Endothelial cell of hepatic sinusoid (primary cell): ENCODE data around the gene ECD.
"Not testable (repeated sequence)": the region's sequence is repeated elsewhere in the genome, so short reads cannot be mapped to it uniquely, and the experiment has no call there.

Experiments
- in situ Hi-C: cut with HindIII; loops from 2 replicates; pipeline ENCODE4 v1.10.0; 2017; ENCODE audit warnings: low sequenced_read_pairs

The ECD gene

DNA sequence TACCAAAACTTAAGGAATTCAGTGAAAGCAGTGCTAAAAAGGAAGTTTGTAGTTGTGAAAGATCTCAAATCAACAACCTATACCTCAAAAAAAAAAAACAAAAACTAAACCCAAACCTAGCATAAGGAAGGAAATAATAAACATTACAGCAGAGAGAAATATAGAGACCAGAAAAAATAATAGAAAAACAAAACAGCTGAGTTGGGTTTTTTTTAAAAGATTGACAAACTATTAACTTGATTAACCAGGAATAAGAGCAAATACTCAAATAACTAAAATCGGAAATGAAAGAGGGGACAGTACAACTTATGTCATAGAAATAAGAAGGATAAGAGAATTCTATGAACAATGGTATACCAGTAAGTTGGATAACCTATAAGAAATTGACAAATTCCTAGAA, 6.7 kb downstream of the ECD start:
- in situ Hi-C loops = loop anchor here (5.0 kb wide), 1 partner anchor 54 kb away; no protein-coding TSS in a partner anchor

DNA sequence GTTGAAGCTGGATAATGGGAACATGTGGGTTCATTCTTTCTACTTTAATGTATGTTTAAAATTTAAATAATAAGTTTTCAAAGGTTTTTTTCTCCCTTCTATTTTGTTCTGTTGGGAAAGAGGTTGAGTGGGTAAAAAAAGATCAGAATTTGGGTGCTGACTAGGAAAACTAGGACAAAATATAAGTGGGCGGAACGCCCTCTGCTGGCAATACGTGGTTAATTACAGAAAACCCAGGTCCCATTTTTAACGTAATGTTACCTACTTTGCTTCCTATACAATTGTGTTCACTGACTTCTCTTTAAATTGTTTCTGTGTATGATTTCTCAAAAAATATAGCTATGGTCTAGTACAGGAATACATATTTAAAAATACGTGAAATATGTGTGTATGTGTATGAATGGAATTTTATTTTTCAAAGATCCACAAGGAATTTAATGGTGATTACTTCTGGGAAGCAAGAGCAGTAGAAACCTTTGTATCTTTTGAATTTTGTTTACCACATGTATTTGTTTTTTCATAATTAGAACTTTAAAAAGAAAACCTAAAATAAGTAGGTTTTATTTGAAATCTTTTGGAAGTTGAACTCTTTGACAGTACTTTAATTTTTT, 8.7 kb downstream of the ECD start:
- in situ Hi-C loops = no loop called here

DNA sequence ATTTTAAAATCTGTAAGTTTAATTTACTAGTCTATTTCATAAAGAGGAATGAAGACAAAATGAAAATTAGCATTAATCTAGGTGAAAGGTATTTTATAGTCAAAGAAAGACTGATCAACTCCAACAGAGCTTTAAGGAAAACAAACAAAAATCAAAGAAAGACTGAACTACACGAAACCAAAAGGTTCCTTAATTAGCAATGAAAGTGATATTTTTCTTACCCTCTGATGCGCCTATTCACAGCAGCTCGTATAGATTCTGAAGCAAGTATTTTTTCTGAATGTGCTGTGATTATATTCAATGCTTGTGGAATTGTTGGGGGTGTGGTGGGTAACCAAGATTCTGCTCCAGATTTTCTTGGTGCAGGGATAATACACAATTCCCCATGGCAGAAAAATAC, 11.8 kb downstream of the ECD start:
- in situ Hi-C loops = no loop called here

DNA sequence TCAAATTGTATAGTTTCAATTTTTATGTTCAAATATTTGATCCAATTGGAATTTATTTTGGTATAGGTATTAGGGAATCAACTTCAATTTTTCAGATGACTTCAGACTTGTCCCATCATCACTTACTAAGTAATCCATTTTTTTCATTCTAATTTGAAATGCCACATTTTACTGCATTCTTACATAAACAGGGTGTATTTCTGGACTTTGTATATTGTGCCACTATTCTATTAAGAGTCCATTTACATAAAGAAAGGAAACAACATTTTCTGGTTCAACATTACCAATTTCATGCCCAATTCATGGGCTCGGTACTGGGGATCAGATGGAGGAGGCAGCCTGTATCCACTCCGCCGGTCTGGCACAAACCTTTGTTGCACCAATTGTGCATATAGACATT, 15.8 kb downstream of the ECD start:
- in situ Hi-C loops = no loop called here

DNA sequence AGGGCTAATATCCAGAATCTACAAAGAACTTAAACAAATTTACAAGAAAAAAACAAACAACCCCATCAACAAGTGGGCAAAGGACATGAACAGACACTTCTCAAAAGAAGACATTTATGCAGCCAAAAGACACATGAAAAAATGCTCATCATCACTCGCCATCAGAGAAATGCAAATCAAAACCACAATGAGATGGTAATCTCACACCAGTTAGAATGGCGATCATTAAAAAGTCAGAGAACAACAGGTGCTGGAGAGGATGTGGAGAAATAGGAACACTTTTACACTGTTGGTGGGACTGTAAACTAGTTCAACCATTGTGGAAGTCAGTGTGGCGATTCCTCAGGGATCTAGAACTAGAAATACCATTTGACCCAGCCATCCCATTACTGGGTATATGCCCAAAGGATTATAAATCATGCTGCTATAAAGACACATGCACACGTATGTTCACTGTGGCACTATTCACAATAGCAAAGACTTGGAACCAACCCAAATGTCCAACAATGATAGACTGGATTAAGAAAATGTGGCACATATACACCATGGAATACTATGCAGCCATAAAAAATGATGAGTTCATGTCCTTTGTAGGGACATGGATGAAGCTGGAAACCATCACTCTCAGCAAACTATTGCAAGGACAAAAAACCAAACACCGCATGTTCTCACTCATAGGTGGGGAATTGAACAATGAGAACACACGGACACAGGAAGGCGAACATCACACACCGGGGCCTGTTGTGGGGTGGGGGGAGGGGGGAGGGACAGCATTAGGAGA, 17.0 kb downstream of the ECD start:
- in situ Hi-C loops = not testable (repeated sequence)

DNA sequence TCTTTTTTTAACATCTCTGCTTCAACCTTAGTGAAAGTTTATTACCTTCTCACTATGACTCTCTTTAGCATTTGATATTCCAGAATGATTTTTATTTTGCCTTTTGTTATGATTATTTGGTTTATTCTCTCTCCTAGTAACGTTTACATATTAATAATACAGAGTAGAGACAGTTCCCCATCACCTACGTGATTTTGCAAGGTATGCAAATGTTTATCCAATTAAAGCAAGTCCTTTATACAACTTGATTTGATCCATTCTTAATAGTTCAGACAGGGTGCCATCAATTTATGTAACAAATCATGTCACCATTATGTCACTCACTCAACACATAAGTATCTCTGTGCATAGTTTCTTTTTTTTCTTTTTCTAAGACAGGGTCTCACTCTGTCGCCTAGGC, 26.2 kb downstream of the ECD start:
- in situ Hi-C loops = no loop called here

DNA sequence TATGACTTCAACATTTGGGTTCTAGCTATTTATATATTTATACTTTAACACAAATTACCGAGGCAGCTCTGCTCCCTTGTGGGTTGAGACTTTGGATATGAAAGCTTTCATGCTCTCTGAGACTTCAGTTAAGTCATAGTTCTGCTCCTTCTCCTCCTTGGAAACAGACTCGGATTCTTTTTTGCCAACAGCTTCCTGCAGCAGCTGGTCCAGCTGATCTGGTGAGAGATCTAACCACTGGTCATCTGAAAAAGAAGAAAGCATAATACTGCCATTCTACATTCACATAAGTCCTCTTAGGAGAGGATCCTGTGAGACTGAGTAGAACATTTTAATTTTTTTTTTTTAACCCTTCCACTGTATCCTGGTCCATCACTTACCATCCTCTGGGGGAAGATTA, 28.6 kb downstream of the ECD start:
- in situ Hi-C loops = loop anchor here (5.0 kb wide), 1 partner anchor 42 kb away; the partner anchor contains the start of gene P4HA1

DNA sequence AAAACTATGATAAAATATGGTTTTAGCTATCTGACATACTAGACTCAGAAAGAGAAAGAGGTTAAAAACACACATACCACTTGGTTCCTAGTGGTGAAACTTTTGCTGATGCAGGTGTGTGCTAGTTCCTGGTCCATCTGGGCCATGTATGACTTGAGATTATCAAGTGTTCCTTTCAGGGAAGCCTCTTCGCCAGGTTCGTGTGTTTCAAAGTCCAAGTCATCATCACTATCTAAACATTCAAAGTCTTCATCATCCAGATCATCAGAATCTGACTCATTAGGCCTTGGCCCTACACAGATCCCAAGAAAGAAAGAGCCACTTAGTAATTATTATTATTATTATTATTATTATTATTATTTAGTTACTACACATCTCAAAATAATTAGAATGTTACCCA, 31.2 kb downstream of the ECD start:
- in situ Hi-C loops = loop anchor here (5.0 kb wide), 1 partner anchor 39 kb away; the partner anchor contains the start of gene P4HA1

DNA sequence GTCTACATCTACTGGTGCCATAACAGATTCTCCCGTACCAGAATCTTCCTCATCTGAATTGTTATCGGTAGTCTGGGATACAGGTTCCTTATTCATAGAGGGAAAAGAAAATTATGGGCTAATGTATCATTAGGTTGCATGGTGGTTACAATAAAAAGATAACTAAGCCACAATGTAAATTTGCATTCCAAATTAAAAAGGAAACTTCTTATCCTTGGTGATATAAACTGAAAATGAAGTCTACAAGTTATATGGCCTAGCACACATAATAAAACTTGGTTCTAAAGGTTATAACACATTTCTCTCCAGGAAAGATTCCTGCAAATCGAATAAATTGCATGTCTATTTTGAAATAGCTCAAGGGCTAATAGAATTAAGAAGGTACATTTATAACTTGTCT, 33.1 kb downstream of the ECD start:
- in situ Hi-C loops = loop anchor here (5.0 kb wide), 1 partner anchor 37 kb away; the partner anchor contains the start of gene P4HA1

DNA sequence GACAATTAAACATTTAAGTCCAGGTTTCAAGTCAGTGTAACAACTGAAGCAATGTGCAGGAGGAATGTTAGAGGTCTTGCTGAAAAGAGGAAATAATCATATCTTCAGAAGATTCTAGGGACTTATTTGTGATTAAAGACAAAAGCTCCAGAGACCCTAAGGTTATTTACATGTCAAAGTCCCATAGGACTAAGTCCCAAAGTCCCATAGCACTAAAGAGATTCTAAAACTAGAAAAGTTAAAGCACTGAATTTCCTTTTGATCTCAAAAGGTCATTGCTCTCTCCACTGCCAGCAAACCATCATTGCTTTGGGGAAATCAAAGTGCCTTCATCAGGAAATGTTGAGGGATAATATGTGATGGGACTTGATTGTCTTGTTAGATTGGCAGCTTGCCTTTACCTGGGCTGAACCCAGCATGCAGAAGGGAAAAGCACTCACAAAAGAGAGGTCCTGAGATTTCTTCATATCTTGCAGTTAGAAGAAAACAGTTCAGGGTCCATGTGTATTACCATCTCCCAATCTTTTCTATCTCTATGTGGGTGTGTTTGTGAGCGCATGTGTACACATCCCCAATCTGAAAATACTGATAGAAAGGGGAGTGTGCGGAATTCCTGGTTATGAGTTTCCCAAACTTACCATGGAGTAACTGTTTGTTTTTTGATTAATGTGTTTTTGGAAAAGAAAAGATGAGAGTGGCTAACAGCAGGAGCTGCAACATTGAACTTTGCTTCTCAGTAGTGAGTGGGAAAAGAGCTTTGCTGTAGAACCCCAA, 35.7 kb downstream of the ECD start:
- in situ Hi-C loops = no loop called here

DNA sequence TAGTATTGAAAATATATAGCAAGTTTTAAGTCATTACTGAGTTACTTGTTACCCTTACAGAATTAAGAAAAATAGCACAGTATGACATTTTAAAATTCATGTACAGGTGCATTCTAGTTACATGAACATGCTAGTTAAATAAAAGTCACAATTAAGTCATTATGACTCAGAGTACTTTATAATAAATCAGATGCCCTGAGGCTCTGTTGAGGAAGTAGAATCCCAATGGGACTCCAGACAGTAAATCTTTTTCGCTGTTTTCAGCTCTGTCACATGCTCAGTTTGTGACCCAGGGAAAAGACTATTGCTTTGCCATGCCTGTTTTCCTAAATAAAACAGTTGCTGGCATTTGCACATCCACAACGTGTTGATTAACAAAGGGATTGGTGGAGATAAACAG, 36.5 kb downstream of the ECD start:
- in situ Hi-C loops = no loop called here

DNA sequence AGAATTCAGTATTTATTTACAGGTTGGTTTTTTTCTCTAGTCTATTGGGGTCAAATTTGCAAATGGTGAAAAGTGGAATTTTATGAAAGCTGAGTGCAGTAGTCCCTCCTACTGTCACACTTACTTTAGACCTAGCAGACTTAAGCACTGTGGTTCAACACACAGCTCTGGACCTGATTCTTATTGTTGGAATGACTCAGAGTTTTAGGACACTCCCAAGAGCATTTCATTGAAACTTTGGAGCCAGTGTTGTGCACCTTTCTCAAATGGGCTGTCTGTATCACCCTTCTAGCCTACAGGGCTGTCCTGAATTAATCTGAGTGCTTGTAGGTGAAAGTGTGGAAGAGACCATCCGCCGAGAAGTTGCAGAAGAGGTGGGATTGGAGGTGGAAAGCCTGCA, 41.5 kb downstream of the ECD start:
- in situ Hi-C loops = no loop called here

DNA sequence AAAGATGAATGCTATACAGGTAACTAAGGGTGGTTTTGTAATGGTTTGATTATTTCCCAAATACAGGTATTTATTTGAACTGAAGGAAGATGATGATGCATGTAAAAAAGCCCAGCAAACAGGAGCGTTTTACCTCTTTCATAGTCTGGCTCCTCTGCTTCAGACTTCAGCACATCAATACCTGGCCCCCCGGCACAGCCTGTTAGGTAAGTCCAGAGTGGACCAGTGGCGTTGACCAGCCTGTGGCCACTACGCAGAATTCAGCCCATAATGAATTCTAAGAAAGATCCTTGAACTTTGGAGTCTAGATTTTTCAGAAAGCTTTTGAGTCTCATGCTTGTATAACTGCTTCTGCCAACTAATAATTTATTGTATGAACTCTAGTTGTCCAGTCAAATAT, 47.9 kb downstream of the ECD start:
- in situ Hi-C loops = no loop called here

DNA sequence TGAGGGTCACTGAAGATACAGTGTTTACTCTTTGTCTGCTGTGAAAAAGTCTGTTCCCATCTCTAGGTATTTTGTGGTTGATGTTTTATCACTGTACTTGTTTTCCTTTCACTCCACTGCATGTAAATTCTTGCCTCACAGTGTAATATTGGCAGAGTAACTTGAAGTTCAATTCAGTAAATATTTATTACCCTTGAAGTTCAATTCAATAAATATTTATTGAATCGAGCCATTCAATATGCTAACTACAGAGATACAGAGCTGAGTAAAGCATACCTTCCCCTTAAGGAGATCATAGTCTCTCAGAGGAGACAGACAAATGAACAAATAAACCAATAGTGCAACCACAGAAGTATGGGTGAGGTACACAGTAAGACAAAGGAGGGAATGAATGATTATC, 48.4 kb downstream of the ECD start:
- in situ Hi-C loops = no loop called here

DNA sequence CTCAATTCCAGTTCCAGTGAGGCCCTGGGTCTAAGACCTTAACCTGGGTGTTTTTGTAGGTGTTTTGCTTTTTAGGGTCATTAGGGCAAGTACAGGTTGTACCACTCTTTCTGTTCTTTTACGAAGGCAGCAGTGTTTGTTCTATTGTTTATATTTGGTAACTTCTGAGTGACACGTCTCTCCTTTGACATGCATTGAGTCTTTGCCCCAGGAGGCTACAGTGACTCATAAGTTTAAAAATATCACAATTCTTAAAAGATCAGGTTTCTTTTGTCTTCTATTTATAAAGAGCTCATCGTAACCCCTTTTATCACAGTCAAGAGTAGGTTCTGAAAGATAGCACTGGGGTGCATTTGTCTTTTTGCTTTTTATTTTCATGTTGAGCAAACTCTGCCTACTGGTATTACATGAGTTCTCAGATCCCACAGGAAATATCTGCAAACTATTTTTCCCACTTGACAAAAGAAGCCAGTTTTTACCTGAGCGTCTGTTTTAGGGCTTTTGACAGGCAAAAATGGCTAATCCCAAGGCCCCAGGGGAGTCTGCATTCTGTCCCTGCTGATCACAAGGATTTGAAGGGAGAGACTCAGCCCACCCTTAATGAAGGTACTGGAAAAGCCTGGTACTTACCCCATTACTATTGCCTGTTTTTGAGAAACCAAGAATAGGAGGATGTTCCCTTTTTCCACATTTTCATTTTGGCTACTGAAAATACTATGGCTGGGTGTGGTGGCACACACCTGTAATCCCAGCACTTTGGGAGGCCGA, 49.6 kb downstream of the ECD start:
- in situ Hi-C loops = no loop called here

DNA sequence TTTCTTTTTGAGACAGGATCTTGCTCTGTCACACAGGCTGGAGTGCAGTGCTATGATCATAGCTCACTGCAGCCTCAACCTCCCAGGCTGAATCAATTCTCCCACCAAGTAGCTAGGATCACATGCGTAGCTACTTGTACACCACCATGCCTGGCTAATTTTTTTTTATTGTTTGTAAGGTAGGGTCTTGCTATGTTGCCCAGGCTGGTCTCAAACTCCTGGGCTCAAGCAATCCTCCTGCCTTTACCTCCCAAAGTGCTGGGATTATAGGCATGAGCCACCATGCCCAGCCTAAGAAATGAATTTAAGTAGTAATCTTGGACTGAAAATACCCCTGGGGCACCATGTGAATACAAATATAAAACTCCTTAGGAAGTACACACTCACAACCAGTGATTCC, 51.8 kb downstream of the ECD start:
- in situ Hi-C loops = no loop called here

DNA sequence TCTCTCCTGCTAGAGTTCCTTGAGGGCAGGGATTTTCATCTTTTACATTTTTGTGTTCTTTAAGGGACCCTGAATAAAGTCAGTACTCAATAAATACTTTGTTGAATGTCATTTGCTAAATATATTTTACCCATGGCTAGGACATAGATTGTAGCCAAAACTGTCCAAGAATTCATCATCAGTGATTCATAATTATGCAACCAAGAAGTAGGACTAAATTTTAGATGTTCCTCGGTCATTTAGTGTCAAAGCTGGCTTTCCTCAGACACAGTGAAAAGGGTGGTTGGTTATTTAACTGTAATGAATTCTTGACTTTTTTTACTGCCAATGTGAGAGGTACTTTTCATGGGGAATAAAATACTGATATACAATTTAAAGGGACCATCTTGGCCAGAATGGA, 54.3 kb downstream of the ECD start:
- in situ Hi-C loops = no loop called here

DNA sequence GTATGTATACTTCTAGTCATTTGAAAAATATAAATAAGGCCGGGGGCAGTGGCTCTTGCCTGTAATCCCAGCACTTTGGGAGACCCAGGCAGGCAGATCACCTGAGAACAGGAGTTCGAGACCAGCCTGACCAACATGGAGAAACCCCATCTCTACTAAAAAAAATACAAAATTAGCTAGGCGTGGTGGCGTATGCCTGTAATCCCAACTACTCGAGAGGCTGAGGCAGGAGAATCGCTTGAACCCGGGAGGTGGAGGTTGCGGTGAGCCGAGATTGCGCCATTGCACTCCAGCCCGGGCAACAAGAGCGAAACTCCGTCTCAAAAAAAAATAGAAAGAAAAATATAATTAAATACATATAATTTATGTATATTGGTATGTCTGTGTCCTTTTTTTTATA, 55.8 kb downstream of the ECD start:
- in situ Hi-C loops = not testable (repeated sequence)

DNA sequence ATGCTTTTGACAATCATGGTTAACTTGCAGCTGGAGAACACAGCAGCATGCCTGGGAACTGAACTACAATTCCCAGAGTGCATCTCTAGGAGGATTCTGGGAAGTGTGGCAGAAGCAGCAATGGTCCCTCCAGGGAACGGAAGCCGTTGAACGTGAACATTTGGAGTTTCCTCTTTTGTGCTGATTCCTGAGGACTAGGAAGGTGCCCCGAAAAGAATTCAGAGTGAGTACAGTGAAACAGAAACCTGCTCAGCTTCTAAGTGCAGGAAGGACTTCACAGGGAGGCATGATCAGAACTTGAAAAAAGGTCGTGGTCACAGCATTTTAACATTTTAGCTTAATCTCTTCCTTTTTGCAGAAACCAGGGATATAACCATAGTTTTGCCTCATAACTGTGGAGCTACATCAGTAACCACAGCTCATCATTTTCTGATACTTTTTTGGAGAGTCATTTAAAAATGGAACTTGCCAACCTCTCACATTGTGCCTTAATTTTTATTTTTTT, 57.4 kb downstream of the ECD start, which contains the start of gene NUDT13:
Gene NUDT13 (plus strand): TSS at position 111 of the 505 bp plus-strand sequence. CDS start 3,911 bp downstream, outside the sequence.
- in situ Hi-C loops = no loop called here

DNA sequence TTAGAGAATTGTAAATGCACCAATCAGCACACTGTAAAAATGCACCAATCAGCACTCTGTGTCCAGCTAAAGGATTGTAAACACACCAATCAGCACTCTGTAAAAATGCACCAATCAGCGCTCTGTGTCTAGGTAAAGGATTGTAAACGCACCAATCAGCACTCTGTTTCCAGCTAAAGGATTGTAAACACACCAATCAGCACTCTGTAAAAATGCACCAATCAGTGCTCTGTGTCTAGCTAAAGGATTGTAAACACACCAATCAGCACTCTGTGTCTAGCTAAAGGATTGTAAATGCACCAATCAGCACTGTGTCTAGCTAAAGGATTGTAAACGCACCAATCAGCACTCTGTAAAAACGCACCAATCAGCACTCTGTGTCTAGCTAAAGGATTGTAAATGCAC, 58.6 kb downstream of the ECD start:
- in situ Hi-C loops = loop anchor here (5.0 kb wide), 1 partner anchor 53 kb away; no protein-coding TSS in a partner anchor
